ENCODE results near the gene FAM181B. TPM values are rescaled to one million over a fixed set of nuclear protein-coding genes. Genes with fewer than 3 reads are reported as not detected.

The FAM181B gene
- total and polyA plus RNA-seq, 2 donors (not counting 1 experiment from before 2014, with no cell fraction given), result 0.17 TPM; not detected in 1

DNA sequence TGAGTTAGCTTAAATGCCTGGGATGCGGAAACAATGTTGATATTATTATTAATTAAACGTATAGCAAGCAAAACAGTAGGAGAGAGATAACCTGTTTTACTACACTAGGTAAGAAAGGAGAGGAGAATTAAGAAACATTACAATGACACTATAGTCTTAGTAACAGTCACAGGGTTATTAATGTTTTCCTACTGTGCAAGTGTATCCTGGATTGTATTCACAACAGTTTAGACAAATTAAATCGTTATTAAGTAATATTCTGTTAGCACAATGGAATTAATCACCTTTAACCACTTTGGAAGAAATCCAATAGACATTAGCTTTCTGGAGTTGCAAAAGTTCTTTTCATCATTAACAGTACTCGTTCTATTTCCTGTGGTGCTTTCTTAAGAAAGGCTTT lies 3.4 kb downstream of the FAM181B start:
- peaks cover 39% of the 10 kb centered on the region for H3K27me3 ChIP-seq (ENCODE audit: control insufficient read depth, insufficient read depth, low read length)
- TF ChIP-seq EZH2 (IDR thresholded peaks at IDR 0.05; ENCODE audit: low read length, missing control alignments), result no peak
- TF ChIP-seq, protein P1, sequence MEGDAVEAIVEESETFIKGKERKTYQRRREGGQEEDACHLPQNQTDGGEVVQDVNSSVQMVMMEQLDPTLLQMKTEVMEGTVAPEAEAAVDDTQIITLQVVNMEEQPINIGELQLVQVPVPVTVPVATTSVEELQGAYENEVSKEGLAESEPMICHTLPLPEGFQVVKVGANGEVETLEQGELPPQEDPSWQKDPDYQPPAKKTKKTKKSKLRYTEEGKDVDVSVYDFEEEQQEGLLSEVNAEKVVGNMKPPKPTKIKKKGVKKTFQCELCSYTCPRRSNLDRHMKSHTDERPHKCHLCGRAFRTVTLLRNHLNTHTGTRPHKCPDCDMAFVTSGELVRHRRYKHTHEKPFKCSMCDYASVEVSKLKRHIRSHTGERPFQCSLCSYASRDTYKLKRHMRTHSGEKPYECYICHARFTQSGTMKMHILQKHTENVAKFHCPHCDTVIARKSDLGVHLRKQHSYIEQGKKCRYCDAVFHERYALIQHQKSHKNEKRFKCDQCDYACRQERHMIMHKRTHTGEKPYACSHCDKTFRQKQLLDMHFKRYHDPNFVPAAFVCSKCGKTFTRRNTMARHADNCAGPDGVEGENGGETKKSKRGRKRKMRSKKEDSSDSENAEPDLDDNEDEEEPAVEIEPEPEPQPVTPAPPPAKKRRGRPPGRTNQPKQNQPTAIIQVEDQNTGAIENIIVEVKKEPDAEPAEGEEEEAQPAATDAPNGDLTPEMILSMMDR (conservative IDR thresholded peaks at IDR 0.05 in 1 of 2, IDR thresholded peaks at IDR 0.05 in 1 of 2; ENCODE audit: low read depth in 1 of 2, low read length in 2 of 2), result no peak

DNA sequence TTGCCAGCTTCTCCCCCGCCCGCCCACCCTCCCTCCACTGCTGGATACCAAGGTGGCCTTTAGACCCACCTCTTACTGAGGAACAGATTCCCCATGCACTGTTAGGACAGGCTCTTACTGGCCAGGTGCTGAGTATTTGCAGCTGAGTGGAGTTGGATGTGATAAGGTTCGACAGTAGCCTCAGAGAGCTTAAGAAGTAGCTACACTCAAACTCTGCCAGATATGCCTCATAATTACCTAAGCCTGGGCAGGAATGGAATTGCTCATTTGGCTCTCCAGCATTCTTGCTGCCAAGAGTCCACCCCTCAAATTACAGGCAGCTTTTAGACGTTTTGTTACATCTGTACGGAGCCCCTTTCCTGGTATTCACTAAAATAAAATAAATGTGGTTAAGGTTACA lies 9.6 kb downstream of the FAM181B start:
- Histone ChIP-seq H3K9me3 (ENCODE audit: control insufficient read depth, insufficient read depth, low read depth, low read length) (no peaks in the 10 kb centered on the region), H3K36me3 (ENCODE audit: control insufficient read depth, insufficient read depth, low read length) (no peaks in the 10 kb centered on the region), H4K20me1 (ENCODE audit: control insufficient read depth, extremely low read depth, insufficient read depth, low read length) (no peaks in the 10 kb centered on the region), H3K4me1 (ENCODE audit: control insufficient read depth, extremely low read depth, insufficient read depth, low read length) (no peaks in the 10 kb centered on the region), H3K4me3 (replicated peaks in 1 of 4; ENCODE audit: control extremely low read depth in 1 of 4, insufficient read depth in 1 of 4, low read depth in 3 of 4, low read length in 4 of 4) (no peak overlapping the region), H3K9ac (ENCODE audit: insufficient read depth, low read length) (no peak overlapping the region), H3K79me2 (ENCODE audit: control insufficient read depth, insufficient read depth, low read length) (no peaks in the 10 kb centered on the region), H2AFZ (ENCODE audit: low read length) (no peak overlapping the region), H3K27me3 (ENCODE audit: control insufficient read depth, insufficient read depth, low read length) (no peaks in the 10 kb centered on the region), H3K4me2 (ENCODE audit: extremely low read depth, insufficient read depth, low read length) (no peak overlapping the region), H3K27ac (ENCODE audit: insufficient read depth, low read length) (no peak overlapping the region)
- no peak for DNase-seq (ENCODE audit: low read depth in 2 of 2)
- TF ChIP-seq, protein P1 (conservative IDR thresholded peaks at IDR 0.05 in 1 of 2, IDR thresholded peaks at IDR 0.05 in 1 of 2; ENCODE audit: low read depth in 1 of 2, low read length in 2 of 2), result no peak
- TF ChIP-seq EZH2 (IDR thresholded peaks at IDR 0.05; ENCODE audit: low read length, missing control alignments), result no peak

More for the DNA sequence above, 3.4 kb downstream of the FAM181B start:
- H3K36me3 ChIP-seq (ENCODE audit: control insufficient read depth, insufficient read depth, low read length), result no peaks in the 10 kb centered on the region
- no peak overlapping the region for H3K4me2 ChIP-seq (ENCODE audit: extremely low read depth, insufficient read depth, low read length)
- H3K9me3 ChIP-seq (ENCODE audit: control insufficient read depth, insufficient read depth, low read depth, low read length), result no peaks in the 10 kb centered on the region
- H3K27ac ChIP-seq (ENCODE audit: insufficient read depth, low read length), result no peak overlapping the region
- H4K20me1 ChIP-seq (ENCODE audit: control insufficient read depth, extremely low read depth, insufficient read depth, low read length), result no peaks in the 10 kb centered on the region
- no peaks in the 10 kb centered on the region for H3K4me1 ChIP-seq (ENCODE audit: control insufficient read depth, extremely low read depth, insufficient read depth, low read length)
- no peak for DNase-seq (ENCODE audit: low read depth in 2 of 2)
- no peak overlapping the region for H2AFZ ChIP-seq (ENCODE audit: low read length)
- no peaks in the 10 kb centered on the region for H3K79me2 ChIP-seq (ENCODE audit: control insufficient read depth, insufficient read depth, low read length)
- no peak overlapping the region for H3K4me3 ChIP-seq (replicated peaks in 1 of 4; ENCODE audit: control extremely low read depth in 1 of 4, insufficient read depth in 1 of 4, low read depth in 3 of 4, low read length in 4 of 4)
- H3K9ac ChIP-seq (ENCODE audit: insufficient read depth, low read length), result no peak overlapping the region

DNA sequence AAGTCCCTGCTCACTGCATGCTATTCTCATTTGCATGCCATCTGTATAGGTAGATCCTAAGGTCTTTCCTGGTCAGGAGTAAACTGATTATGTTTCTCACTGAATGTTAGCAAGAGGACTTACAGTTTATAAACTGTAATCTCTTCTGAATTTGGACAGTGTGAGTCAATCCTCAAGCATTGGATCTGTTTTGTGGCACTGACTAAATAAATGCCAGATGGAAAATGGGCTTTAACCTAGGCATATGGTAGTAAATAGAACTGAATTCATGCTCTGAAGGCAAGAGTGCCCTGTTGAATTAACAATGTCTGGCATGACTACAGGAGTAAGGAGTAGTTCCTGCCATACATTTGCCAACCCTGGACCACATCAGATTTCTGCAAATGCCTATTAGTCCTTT lies 11.4 kb downstream of the FAM181B start:
- Histone ChIP-seq H2AFZ (ENCODE audit: low read length) (no peak overlapping the region), H3K36me3 (ENCODE audit: control insufficient read depth, insufficient read depth, low read length) (no peaks in the 10 kb centered on the region), H3K79me2 (ENCODE audit: control insufficient read depth, insufficient read depth, low read length) (no peaks in the 10 kb centered on the region), H3K4me3 (replicated peaks in 1 of 4; ENCODE audit: control extremely low read depth in 1 of 4, insufficient read depth in 1 of 4, low read depth in 3 of 4, low read length in 4 of 4) (no peak overlapping the region), H3K27ac (ENCODE audit: insufficient read depth, low read length) (no peak overlapping the region), H3K27me3 (ENCODE audit: control insufficient read depth, insufficient read depth, low read length) (no peaks in the 10 kb centered on the region), H3K9ac (ENCODE audit: insufficient read depth, low read length) (no peak overlapping the region), H3K9me3 (ENCODE audit: control insufficient read depth, insufficient read depth, low read depth, low read length) (no peaks in the 10 kb centered on the region), H3K4me1 (ENCODE audit: control insufficient read depth, extremely low read depth, insufficient read depth, low read length) (no peaks in the 10 kb centered on the region), H4K20me1 (ENCODE audit: control insufficient read depth, extremely low read depth, insufficient read depth, low read length) (no peaks in the 10 kb centered on the region), H3K4me2 (ENCODE audit: extremely low read depth, insufficient read depth, low read length) (no peak overlapping the region)
- TF ChIP-seq, protein P1 (conservative IDR thresholded peaks at IDR 0.05 in 1 of 2, IDR thresholded peaks at IDR 0.05 in 1 of 2; ENCODE audit: low read depth in 1 of 2, low read length in 2 of 2), result no peak
- no peak for TF ChIP-seq EZH2 (IDR thresholded peaks at IDR 0.05; ENCODE audit: low read length, missing control alignments)
- no peak for DNase-seq (ENCODE audit: low read depth in 2 of 2)

Data from fibroblast of lung (primary cell).